Mesenteric fat pad (tissue), 1 donor: ENCODE data around the gene TINAGL1. TPM values are rescaled to one million over a fixed set of nuclear protein-coding genes. Genes with fewer than 3 reads are reported as not detected.

Experiments used
- DNase-seq: peaks from one replicate; pipeline ENCODE4 v3.0.0-alpha.2; 2020; ENCODE audit warnings: low spot score
- long read RNA-seq: library from polyadenylated mRNA; unstranded; transcript quantifications from one replicate; pipeline ENCODE4 v2.0.0, GENCODE V29; 2020
- total RNA-seq: library from RNA; stranded (reverse); fragmentation: NEBNext Ultra II Directional; extraction: Animal tissue kit (Norgen Biotek cat#: 25700); gene quantifications from one replicate; pipeline ENCODE4 v1.2.1, GENCODE V29; 2021
- donor health status: DM: yes; HTN: yes; CAD: no.

TINAGL1 gene
- total RNA-seq: 154 TPM
- long read RNA-seq, transcript TINAGL1-201 (12 exons, 2,187 nt): major isoform, 11 of 24 reads
- long read RNA-seq, partial matches to known transcripts: 4 of 24 reads
- long read RNA-seq, other reads (novel, unspliced or antisense): 9 of 24 reads

DNA sequence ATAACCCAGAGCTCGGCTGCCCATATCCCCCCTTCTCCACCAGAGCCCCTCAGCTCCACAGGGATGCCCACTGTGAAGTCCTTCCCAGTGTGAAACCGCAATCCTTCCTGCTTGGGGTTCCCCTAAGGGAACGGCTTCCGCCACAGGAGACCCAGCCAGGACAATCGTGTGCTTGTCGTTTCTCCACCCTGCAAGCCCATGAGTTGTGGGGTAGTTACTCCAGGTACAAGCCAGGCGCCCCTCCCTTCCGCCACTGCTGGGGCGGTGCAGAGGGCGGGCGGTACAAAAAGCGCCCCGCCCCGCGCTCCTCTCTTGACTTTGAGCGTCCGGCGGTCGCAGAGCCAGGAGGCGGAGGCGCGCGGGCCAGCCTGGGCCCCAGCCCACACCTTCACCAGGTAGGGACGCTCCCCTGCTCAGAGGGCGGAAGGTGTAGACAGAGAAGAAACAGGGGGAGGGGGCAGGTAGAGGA is at the start of gene TINAGL1:
Gene TINAGL1 (plus strand): TSS at position 315 of the 469 bp plus-strand sequence. CDS start 634 bp downstream, outside the sequence.
- peak; percentile 90 for DNase-seq

- DNase-seq: no peak
Observed at GRCh38 chr1:31529999-31530684, 46.2 kb upstream of the TINAGL1 start.

DNA sequence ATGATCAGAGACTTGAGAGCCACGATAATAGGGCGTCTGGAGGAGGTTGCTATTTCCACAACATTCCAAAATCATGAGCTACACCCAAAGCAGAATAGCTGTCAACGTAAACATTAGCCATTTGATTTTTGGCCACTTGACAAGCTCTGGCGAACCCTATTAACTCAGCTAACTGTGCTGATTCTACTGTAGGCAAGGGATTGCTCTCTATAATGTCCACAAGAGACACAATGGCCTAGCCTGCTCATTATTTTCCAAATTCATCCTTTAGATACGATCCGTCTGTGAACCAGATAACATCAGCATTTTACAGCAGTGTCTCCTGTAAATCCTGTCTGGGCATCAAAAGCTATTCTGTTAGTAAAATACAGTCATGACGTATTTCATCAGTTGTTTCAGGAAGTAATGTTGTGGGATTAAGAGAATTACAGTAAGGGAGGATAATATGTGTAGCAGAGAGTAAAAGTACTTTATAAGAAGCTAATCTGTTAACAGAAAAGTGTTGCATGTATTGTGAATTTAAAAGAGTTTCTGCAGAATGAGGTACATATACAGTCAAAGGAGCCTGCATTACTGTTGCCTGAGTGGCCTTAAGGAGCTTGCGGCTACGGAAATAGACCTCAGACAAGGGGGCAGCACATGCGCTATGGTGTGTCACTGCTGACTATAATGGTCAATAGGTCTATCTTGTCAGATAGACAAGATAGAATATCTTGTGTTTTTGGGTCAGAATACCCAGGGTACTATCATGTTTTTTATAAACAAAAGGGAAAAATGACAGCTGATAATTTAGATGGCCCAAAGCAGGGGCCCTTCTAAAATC is 44.9 kb upstream of the TINAGL1 start:
- DNase-seq: no peak

- DNase-seq: no peak
Observed at GRCh38 chr1:31532173-31532572, 44.1 kb upstream of the TINAGL1 start.

DNA sequence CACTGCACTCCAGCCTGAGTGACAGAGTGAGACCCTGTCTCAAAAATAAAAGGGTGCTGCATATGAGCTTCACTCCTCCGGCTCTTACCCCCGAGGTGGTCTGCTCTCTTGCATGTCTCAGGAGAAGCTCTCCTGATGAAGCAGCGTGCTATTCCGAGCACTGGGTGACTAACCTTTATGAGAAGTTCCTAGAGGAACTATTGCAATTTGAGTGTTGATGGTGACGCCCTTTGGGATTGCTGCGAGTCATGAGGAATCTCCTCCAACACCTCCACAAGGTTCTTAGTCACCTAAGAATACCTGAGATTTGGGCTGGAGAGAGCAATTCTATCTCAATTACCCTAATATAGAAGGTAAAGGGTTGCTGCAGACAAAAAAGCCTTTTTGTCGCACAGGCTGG is 40.8 kb upstream of the TINAGL1 start:
- DNase-seq: no peak

GRCh38 chr1:31539329-31539728 is 37.0 kb upstream of the TINAGL1 start:
- no peak for DNase-seq

DNA sequence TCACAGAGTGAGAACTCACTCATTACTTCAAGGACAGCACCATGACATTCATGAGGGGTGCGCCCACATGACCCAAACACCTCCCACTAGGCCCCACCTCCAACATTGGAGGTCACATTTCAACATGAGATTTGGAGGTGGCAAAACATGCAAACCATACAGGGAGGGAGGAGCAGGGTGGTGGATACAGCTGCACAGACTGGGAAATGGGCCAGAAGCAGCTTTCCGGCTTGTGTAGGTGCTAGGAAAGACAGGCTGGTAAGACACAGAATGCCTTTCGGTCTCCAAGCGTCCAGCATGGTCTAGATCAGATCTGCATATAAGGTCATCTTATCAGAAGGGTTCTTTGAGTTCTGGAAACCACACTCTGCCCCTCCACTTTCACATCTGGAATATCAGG is 35.1 kb upstream of the TINAGL1 start:
- DNase-seq: no peak

DNA sequence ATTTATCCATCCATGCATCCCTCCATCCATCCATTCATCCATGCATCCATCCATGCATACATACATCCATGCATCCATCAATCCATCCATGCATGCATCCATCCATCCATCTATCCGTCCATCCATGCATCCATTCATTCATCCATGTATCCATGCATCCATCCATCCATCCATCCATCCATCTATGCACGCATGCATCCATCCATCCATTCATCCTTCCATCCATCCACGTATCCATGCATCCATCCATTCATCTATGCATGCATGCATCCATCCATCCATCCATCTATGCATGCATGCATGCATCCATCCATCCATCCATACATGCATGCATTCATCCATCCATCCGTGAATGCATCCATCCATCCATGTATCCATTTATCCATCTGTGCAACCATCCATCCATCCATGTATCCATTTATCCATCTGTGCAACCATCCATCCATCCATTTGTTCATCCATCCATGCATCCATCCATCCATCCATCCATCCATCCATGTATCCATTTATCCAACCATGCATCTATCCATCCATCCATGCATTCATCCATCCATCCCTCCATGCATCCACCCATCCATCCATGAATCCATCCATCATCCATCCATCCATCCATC is 30.3 kb upstream of the TINAGL1 start:
- DNase-seq: no peak

- no peak for DNase-seq
Observed at GRCh38 chr1:31548534-31548906, 27.8 kb upstream of the TINAGL1 start.

DNA sequence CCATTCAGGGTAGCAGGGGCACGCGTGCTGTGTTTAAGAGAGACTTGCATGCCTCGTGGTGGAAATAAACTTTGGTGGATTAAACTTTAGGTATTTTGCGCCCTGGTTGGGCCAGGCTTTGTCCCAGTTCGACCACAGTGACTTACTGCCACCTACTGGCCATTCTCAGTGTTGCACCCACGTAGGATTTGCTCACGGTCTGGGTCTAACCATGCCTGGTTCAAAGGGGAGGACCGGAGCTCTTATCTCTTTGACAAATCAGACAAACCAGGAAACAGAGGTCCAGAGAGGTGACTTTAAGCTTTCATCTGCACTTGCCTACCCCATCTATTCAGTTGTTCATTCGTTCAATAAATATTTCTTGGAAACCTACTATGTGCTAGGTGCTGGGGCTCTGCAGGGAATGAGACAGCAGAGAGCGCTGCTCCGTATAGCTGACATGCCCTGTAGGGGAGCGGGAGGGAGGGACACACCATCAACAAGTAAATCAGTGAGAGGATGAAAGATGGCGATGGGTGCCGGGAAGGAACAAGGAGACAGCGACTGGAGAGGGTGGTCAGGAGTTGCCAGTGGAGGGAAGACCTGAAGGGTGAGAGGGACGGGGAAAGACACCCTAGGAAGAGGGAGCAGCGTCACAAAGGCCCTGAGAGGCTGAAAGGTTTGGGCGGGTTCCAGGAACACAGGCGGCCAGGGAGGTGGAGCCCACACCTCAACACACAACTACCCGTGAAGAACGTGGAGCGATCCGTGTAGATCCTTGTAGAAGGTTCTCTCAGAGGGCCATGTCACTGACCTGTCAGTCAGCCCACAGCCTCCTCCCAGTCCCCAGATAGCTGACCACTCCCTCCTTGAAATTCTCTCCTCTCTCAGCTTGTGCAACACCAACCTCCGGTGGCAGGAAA is 27.2 kb upstream of the TINAGL1 start:
- no peak for DNase-seq

DNA sequence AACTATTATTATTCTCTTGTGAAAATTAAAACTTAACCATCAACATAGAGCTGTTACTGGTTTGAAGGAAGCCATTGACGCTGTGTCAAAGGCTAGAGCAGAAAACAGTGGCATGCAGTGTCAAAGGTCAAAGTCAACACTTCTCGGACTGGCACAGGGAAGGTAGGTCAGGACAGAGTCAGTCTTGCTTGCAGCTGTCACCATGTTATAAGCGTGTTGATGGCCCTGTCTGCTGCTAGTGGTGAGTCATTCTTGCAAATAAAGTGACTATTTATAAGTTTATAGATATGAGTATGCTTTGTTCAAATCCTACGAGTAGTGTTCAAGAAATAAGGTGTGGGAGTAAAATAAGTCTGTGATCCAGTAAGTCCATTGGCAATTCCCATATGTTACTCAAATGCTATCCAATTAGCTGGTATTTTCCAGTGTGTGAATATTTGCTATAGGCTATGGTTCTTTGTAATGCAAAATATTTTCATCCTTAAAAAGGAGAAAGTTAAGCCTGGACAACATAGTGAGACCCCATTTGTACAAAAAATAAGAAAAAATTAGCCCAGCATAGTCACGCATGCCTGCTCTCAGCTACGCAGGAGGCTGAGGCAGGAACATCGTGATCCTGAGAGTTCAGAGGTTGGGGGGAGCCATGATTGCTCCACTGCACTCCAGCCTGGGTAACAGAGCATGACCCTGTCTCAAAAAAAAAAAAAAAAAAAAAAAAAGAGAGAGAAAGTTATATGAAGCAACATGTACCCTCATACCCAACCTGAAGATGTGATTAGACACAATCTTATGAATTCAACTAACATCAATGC is 26.3 kb upstream of the TINAGL1 start:
- DNase-seq: no peak

GRCh38 chr1:31551208-31551607 is 25.1 kb upstream of the TINAGL1 start:
- DNase-seq: no peak

GRCh38 chr1:31552489-31552888 is 23.8 kb upstream of the TINAGL1 start:
- DNase-seq: no peak

DNA sequence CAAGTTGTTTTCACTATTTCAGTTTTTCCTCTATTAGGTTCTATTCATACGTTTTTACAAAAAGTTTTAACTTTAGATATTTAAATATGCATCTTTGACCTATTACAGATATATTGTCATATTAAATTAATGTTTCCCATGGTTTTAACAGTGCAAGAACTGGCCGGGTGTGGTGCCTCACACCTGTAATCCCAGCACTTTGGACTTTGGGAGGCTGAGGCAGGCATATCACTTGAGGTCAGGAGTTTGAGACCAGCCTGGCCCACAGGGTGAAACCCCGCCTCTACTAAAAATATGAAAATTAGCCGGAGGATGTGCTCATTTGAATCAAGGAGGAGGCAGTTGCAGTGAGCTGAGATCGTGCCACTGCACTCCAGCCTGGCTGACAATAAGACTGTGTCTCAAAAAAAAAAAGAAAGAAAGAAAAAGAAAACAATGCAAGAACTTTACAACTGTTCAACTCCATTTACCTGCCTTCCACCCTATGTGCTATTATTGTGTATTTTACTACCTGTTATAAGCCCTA is 19.8 kb upstream of the TINAGL1 start:
- DNase-seq: no peak

DNA sequence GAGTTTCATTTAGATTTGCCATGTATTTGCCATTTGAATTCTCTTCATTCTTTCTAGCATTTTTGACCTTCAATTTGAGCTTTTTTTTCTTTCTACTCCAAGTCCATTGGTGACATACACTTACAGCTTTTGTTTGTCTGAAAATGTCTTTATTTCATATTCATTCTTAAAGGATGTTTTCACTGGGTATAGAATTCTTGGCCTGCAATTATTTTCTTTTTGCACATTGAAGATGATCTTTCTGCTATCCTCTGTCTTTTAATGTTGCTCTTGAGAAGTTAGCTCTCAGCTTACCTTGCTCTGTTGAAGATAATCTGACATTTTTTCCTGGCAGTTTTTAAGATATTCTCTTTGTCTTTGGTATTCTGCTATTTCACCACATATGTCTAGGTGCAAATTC is 16.6 kb upstream of the TINAGL1 start:
- DNase-seq: no peak

DNA sequence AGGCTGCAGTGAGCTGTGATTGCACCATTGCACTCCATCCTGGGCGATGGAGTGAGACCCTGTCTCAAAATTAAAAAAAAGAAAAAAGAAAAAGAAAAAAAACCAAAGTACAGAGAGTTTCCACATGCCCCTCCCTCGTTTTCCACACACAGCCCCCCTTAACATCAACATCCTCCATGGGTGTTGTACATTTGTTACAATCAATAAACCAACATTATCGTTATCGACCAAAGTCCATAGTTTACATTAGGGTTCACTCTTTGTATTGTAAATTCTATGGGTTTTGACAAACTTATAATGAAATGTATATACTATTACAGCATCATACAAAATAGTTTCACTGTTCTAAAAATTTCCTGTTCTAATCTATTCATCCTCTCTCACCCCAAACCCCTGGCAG is 15.9 kb upstream of the TINAGL1 start:
- no peak for DNase-seq

GRCh38 chr1:31562707-31563360 is 13.5 kb upstream of the TINAGL1 start:
- DNase-seq: no peak

GRCh38 chr1:31564606-31564989 is 11.7 kb upstream of the TINAGL1 start:
- no peak for DNase-seq

DNA sequence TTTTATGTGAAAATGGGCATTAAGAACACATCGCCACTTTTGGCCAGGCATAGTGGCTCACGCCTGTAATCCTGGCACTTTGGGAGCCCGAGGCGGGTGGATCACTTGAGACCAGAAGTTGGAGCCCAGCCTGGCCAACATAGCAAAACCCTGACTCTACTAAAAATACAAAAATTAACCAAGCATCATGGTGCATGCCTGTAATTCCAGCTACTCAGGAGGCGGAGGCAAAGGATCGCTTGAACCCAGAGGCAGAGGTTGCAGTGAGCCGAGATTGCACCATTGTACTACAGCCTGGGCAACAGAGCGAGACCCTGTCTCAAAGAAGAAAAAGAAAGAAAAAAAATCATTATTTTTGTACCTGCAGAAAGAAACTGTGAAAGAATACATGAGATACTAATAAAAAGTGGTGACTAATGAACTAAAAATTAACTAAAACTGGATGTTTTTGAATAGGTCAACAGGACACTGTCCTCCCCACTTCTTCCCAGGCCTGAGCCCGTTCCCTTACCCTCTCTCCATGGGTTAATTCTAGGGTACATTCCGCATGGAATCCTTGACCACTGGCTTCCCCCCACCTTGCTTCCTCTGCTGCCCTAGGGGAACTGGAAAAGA is 8.3 kb upstream of the TINAGL1 start:
- DNase-seq: no peak
